K562 (cell line): ENCODE data around the gene UBE2O. TPM values are rescaled to one million over a fixed set of nuclear protein-coding genes. Genes with fewer than 3 reads are reported as not detected.

Source experiments
- CEBPZ ChIP-seq: fragments of 150-350 bp; IDR thresholded peaks from 2 replicates; pipeline ENCODE4 v1.6.1; 2014; ENCODE audit warnings: low read depth, mild to moderate bottlenecking, low read length, borderline replicate concordance
- GABPA ChIP-seq: fragments of 200-800 bp; sonication (Bioruptor generic); conservative IDR thresholded peaks from 2 replicates; pipeline ENCODE4 v1.6.1; 2016; ENCODE audit warnings: low read depth, missing genetic modification characterization, missing compliant biosample characterization
- HOXB6 ChIP-seq: fragments of 250-450 bp; sonication (Bioruptor Pico); IDR thresholded peaks from 2 replicates; pipeline ENCODE4 v1.5.1; 2022; ENCODE audit warnings: mild to moderate bottlenecking, borderline replicate concordance
- MTA3 ChIP-seq: fragments of 450-650 bp; formaldehyde crosslinking; IDR thresholded peaks from 2 replicates; pipeline ENCODE4 v1.6.1; 2017; ENCODE audit warnings: mild to moderate bottlenecking, borderline replicate concordance
- MTF1 ChIP-seq: fragments of 250-450 bp; sonication (Bioruptor Pico); IDR thresholded peaks from 2 replicates; pipeline ENCODE4 v1.9.0; 2021; ENCODE audit warnings: moderate library complexity, mild to moderate bottlenecking, inconsistent platforms, borderline replicate concordance
- PHB2 ChIP-seq: fragments of 450-650 bp; IDR thresholded peaks from 2 replicates; pipeline ENCODE4 v1.6.1; 2017; ENCODE audit warnings: low read depth
- REST ChIP-seq, 2 experiments: fragments of 450-650 bp; formaldehyde crosslinking in 1 of 2; IDR thresholded peaks; 2 replicates each; pipeline versions ENCODE4 v1.4.0 to v1.6.1; 2014 to 2020; ENCODE audit warnings: mild to moderate bottlenecking in 2 of 2, borderline replicate concordance in 1 of 2, low read depth in 1 of 2
- SFPQ ChIP-seq: fragments of 200-400 bp; formaldehyde crosslinking; IDR thresholded peaks from 2 replicates; pipeline ENCODE4 v1.6.1; 2017; ENCODE audit warnings: mild to moderate bottlenecking, low read depth, low read length, moderate library complexity
- SUPT5H ChIP-seq: fragments of 450-650 bp; IDR thresholded peaks from 2 replicates; pipeline ENCODE4 v1.6.1; 2016
- TFAM ChIP-seq: fragments of 250-450 bp; sonication (Bioruptor Pico); conservative IDR thresholded peaks from 2 replicates; pipeline ENCODE4 v1.5.0; 2021; ENCODE audit warnings: mild to moderate bottlenecking, moderate library complexity
- ZNF253 ChIP-seq: fragments of 250-450 bp; sonication (Bioruptor Pico); conservative IDR thresholded peaks from 2 replicates; pipeline ENCODE4 v1.6.1; 2021; ENCODE audit warnings: mild to moderate bottlenecking
- ZNF436 ChIP-seq: fragments of 250-450, 450-650 bp; sonication (Bioruptor Pico); formaldehyde crosslinking; IDR thresholded peaks from 2 replicates; pipeline ENCODE4 v1.7.0; 2020; ENCODE audit warnings: mild to moderate bottlenecking
- ZNF695 ChIP-seq: fragments of 450-650 bp; formaldehyde crosslinking; IDR thresholded peaks from 2 replicates; pipeline ENCODE4 v1.4.0; 2020; ENCODE audit warnings: mild to moderate bottlenecking, moderate library complexity
- polyA plus RNA-seq, 8 experiments: library from polyadenylated mRNA; depleted of rRNA in 4 of 8; stranded (reverse) in 5 of 8; unstranded in 3 of 8; fragments of >200 nt; fragmentation: Nextera tagmentation in 2 of 8; fragmentation: Illumina TruSeq in 1 of 8; extraction: Ambion mirVana in 2 of 8; extraction: Trizol in 1 of 8; gene quantifications; 2 replicates each; pipeline versions ENCODE4 v1.2.1 to v1.2.3, GENCODE V29; 2011 to 2014; ENCODE audit warnings: inconsistent platforms in 1 of 8, missing spikeins in 1 of 8
- total RNA-seq, 7 experiments: library from RNA; depleted of rRNA in 6 of 7; stranded (reverse); fragments of >200 nt in 6 of 7; fragmentation: Illumina TruSeq in 2 of 7; extraction: Trizol in 2 of 7; gene quantifications; 2 replicates each; pipeline versions ENCODE4 v1.2.1 to v1.2.3, GENCODE V29; 2011 to 2021; ENCODE audit warnings: low replicate concordance in 1 of 7

The UBE2O gene
- total and polyA plus RNA-seq, 9 of the 15 experiments (the other 6 are each of a cell fraction or from before 2014, with no cell fraction given): 1.6 to 39.7 (median 13.3) TPM

GRCh38 chr17:76382803-76383545 is 70.0 kb downstream of the UBE2O start (continued):
- TF ChIP-seq MTA3 (peak; percentile 49; the same call in 1 of the 2 replicates), TFAM (no peak), ZNF436 (CRISPR knock-in tag) (no peak), ZNF695 (no peak), PHB2 (no peak), SFPQ (no peak), GABPA (peak; percentile 6; the same call in 1 of the 2 replicates), SUPT5H (no peak), REST (IDR thresholded peaks at IDR 0.05; ENCODE audit: borderline replicate concordance) (no peak), REST (CRISPR knock-in tag; IDR thresholded peaks at IDR 0.05; ENCODE audit: low read depth) (no peak), MTF1 (no peak), ZNF253 (CRISPR knock-in tag) (no peak), CEBPZ (no peak), HOXB6 (no peak)
